K562 (cell line): ENCODE results near the gene PRIM1. TPM values are rescaled to one million over a fixed set of nuclear protein-coding genes. Genes with fewer than 3 reads are reported as not detected.

Source experiments
- ATAC-seq: fragments of 200-7000 bp; cut with Tn5 transposase; 3 replicates; pipeline ENCODE4 v1.9.1; 2020; ENCODE audit warnings: moderate library complexity
- BruUV-seq: library from RNA; stranded (reverse); fragments of 400-500 nt; replicated peaks from 2 replicates; lab custom pipeline; 2021; lab: Mats Ljungman, UMichigan
- CTCF ChIA-PET: fragments of 300-600 bp; formaldehyde crosslinking; extraction: SDS; loops from one replicate; lab custom pipeline; 2021; ENCODE audit warnings: low intra/inter-chr PET ratio; lab: Yijun Ruan, JAX
- POLR2A ChIA-PET: fragments of 300-600, 350-650 bp; sonication (Branson Sonifier 250); formaldehyde crosslinking; extraction: SDS; loops from one replicate; lab custom pipeline; 2021; ENCODE audit warnings: antibody characterized with exemption, inconsistent platforms; lab: Yijun Ruan, JAX
- DNase-seq, 4 experiments: peaks; one replicate each; pipeline versions ENCODE4 v3.0.0 to v3.0.0-alpha.2; 2011 to 2018; ENCODE audit warnings: low spot score in 3 of 4, mixed read lengths in 3 of 4; ENCODE audit errors: extremely low read depth in 1 of 4
- FAIRE-seq: peaks from 2 replicates; lab custom pipeline; 2011; peaks lifted over from hg19 to GRCh38; lab: Jason Lieb, UNC
- H2AFZ ChIP-seq: 2 replicates; pipeline ENCODE4 v1.6.0; 2011; ENCODE audit warnings: low read depth, low read length, control low read depth, inconsistent platforms
- H3K27ac ChIP-seq: fragments of 200-600 bp; 3 replicates; pipeline ENCODE4 v1.8.0; 2011; ENCODE audit warnings: low read depth, mild to moderate bottlenecking, control low read depth, inconsistent platforms, low read length, moderate library complexity, mixed read lengths; ENCODE audit errors: extremely low read depth
- H3K27me3 ChIP-seq, 2 experiments: fragments of 300-600 bp in 1 of 2; 2 replicates in 1 of 2; 3 replicates in 1 of 2; pipeline versions ENCODE4 v1.6.0 to v1.8.0; 2011; ENCODE audit warnings: inconsistent platforms in 2 of 2, low read length in 2 of 2, mild to moderate bottlenecking in 1 of 2, mixed read lengths in 1 of 2, moderate library complexity in 1 of 2; ENCODE audit not compliant: control insufficient read depth in 2 of 2, insufficient read depth in 2 of 2
- H3K36me3 ChIP-seq: fragments of 300-600 bp; 3 replicates; pipeline ENCODE4 v1.8.0; 2011; ENCODE audit warnings: mild to moderate bottlenecking, low read length, inconsistent platforms; ENCODE audit not compliant: control insufficient read depth, insufficient read depth
- H3K4me1 ChIP-seq, 2 experiments: fragments of 200-600 bp in 1 of 2; replicated peaks in 1 of 2; 2 replicates in 1 of 2; 3 replicates in 1 of 2; pipeline versions ENCODE4 v1.5.1 to v1.8.0; 2011; ENCODE audit warnings: inconsistent platforms in 2 of 2, low read length in 2 of 2, mild to moderate bottlenecking in 1 of 2, mixed read lengths in 1 of 2, moderate library complexity in 1 of 2; ENCODE audit not compliant: control insufficient read depth in 2 of 2, insufficient read depth in 2 of 2
- H3K4me2 ChIP-seq: 2 replicates; pipeline ENCODE4 v1.6.1; 2011; ENCODE audit warnings: low read length, control low read depth, inconsistent platforms, mixed read lengths; ENCODE audit not compliant: insufficient read depth
- H3K4me3 ChIP-seq: fragments of 200-600 bp; sonication (generic), shearing (Covaris generic); 2 replicates; pipeline ENCODE4 v1.5.1; 2016; ENCODE audit warnings: control low read depth, inconsistent platforms
- H3K79me2 ChIP-seq: fragments of 200-600 bp; 3 replicates; pipeline ENCODE4 v1.8.0; 2011; ENCODE audit warnings: low read length, inconsistent platforms; ENCODE audit not compliant: control insufficient read depth, insufficient read depth
- H3K9ac ChIP-seq, 2 experiments: 2 replicates each; pipeline versions ENCODE4 v1.6.0 to v1.6.1; 2011; ENCODE audit warnings: low read depth in 2 of 2, low read length in 2 of 2, control low read depth in 1 of 2, inconsistent platforms in 1 of 2, mild to moderate bottlenecking in 1 of 2, mixed read lengths in 1 of 2; ENCODE audit not compliant: insufficient read depth in 1 of 2
- H3K9me1 ChIP-seq: one replicate; pipeline ENCODE4 v1.6.0; 2011; ENCODE audit warnings: inconsistent platforms, mild to moderate bottlenecking, low read length, moderate library complexity; ENCODE audit not compliant: control insufficient read depth, insufficient read depth
- H3K9me3 ChIP-seq: replicated peaks from 2 replicates; pipeline ENCODE4 v1.5.1; 2011; ENCODE audit warnings: low read depth, low read length, inconsistent platforms; ENCODE audit not compliant: control insufficient read depth, insufficient read depth
- H4K20me1 ChIP-seq: replicated peaks from 2 replicates; pipeline ENCODE4 v1.6.1; 2011; ENCODE audit warnings: low read length, inconsistent platforms, mixed read lengths; ENCODE audit not compliant: control insufficient read depth, insufficient read depth
- ARID3B ChIP-seq: fragments of 250-450 bp; sonication (Bioruptor Pico); IDR thresholded peaks from 2 replicates; pipeline ENCODE4 v1.4.0; 2020; ENCODE audit warnings: borderline replicate concordance
- CEBPB ChIP-seq: fragments of 450-650 bp; IDR thresholded peaks from 2 replicates; pipeline ENCODE4 v1.6.1; 2016; ENCODE audit warnings: missing genetic modification characterization, missing compliant biosample characterization
- CEBPG ChIP-seq, 3 experiments: fragments of 200-800 bp in 1 of 3; sonication (Bioruptor generic) in 1 of 3; sonication (generic) in 1 of 3; formaldehyde crosslinking in 1 of 3; IDR thresholded peaks in 2 of 3; conservative IDR thresholded peaks in 1 of 3; 2 replicates each; pipeline versions ENCODE4 v1.6.1 to v1.8.0; 2016 to 2022; ENCODE audit warnings: missing compliant biosample characterization in 2 of 3, missing genetic modification characterization in 2 of 3, mild to moderate bottlenecking in 1 of 3, missing genetic modification reagents in 1 of 3
- JUN ChIP-seq, 2 experiments: sonication (generic) in 1 of 2; formaldehyde crosslinking in 1 of 2; IDR thresholded peaks; 2 replicates each; pipeline versions ENCODE4 v1.6.1 to v1.8.0; 2012 to 2022; ENCODE audit warnings: borderline replicate concordance in 2 of 2, mild to moderate bottlenecking in 2 of 2, improper control_type of control experiment in 1 of 2, low read depth in 1 of 2, low read length in 1 of 2, missing genetic modification reagents in 1 of 2
- KHSRP ChIP-seq: fragments of 450-650 bp; IDR thresholded peaks from 2 replicates; pipeline ENCODE4 v1.6.1; 2017
- WGBS: fragments of 100-300 bp; shearing (Covaris generic); methylation state at CpG from one replicate; pipeline ENCODE4 v1.1.6; 2016; ENCODE audit warnings: low coverage, mixed read lengths; ENCODE audit not compliant: insufficient coverage; ENCODE audit errors: missing lambda C conversion rate; 5-methylcytosine and 5-hydroxymethylcytosine counted together
- in situ Hi-C: fragments of 300-500 bp; cut with MboI; formaldehyde crosslinking; loops from 4 replicates; pipeline ENCODE4 v1.15.0; 2018; ENCODE audit warnings: inconsistent platforms, mixed read lengths
- intact Hi-C: fragments of 100-400 bp; cut with micrococcal nuclease; formaldehyde crosslinking; loops from 2 replicates; pipeline ENCODE4 v1.14.2; 2022
- polyA plus RNA-seq, 8 experiments: library from polyadenylated mRNA; depleted of rRNA in 4 of 8; stranded (reverse) in 5 of 8; unstranded in 3 of 8; fragments of >200 nt; fragmentation: Nextera tagmentation in 2 of 8; fragmentation: Illumina TruSeq in 1 of 8; extraction: Ambion mirVana in 2 of 8; extraction: Trizol in 1 of 8; gene quantifications; 2 replicates each; pipeline versions ENCODE4 v1.2.1 to v1.2.3, GENCODE V29; 2011 to 2014; ENCODE audit warnings: inconsistent platforms in 1 of 8, missing spikeins in 1 of 8
- total RNA-seq, 7 experiments: library from RNA; depleted of rRNA in 6 of 7; stranded (reverse); fragments of >200 nt in 6 of 7; fragmentation: Illumina TruSeq in 2 of 7; extraction: Trizol in 2 of 7; gene quantifications; 2 replicates each; pipeline versions ENCODE4 v1.2.1 to v1.2.3, GENCODE V29; 2011 to 2021; ENCODE audit warnings: low replicate concordance in 1 of 7

Gene PRIM1
- total and polyA plus RNA-seq, 9 of the 15 experiments (the other 6 are each of a cell fraction or from before 2014, with no cell fraction given) = 67.2 to 179 (median 140) TPM

- no peaks in the 10 kb centered on the region for H3K79me2 ChIP-seq
- no peaks in the 10 kb centered on the region for H3K9me3 ChIP-seq
- H2AFZ ChIP-seq = no peak overlapping the region
- ATAC-seq (no peak), FAIRE-seq (no peak), DNase-seq (no peak)
- CTCF ChIA-PET = no interaction called here
- H3K27ac ChIP-seq = no peak overlapping the region
- no peak overlapping the region for H3K4me3 ChIP-seq
- intact Hi-C loops (no loop called here), in situ Hi-C loops (no loop called here)
- no peaks in the 10 kb centered on the region for H3K9me1 ChIP-seq
- WGBS = 38% methylated on average over 4 of the region's 5 CpGs
- H3K4me2 ChIP-seq = no peak overlapping the region
- H3K4me1 ChIP-seq = no peaks in the 10 kb centered on the region; a peak in 1 of 5 replicates
- no TSS peak for BruUV-seq
- H3K9ac ChIP-seq = no peak overlapping the region
- H3K36me3 ChIP-seq = no peaks in the 10 kb centered on the region
- H3K27me3 ChIP-seq = no peaks in the 10 kb centered on the region
- no peaks in the 10 kb centered on the region for H4K20me1 ChIP-seq
- TF ChIP-seq JUN (IDR thresholded peaks at IDR 0.05; ENCODE audit: borderline replicate concordance, low read depth, low read length) (no peak), JUN (CRISPR knock-in tag; IDR thresholded peaks at IDR 0.05; ENCODE audit: borderline replicate concordance) (no peak), KHSRP (no peak), CEBPB (peak; percentile 89), ARID3B (CRISPR knock-in tag) (no peak), CEBPG (CRISPR knock-in tag; IDR thresholded peaks at IDR 0.05) (peak; percentile 52; the same call in 1 of the 2 replicates), CEBPG (tag; conservative IDR thresholded peaks at IDR 0.05 in 1 of 2, IDR thresholded peaks at IDR 0.05 in 1 of 2) (peak; percentile 65 to 78)
- TF ChIP-seq, all 486 proteins: peak for 2
- POLR2A ChIA-PET = interaction anchor here (0.6 kb wide), 1 partner anchor 770 kb away, joined by 3 read pairs; no protein-coding TSS in a partner anchor
Observed at GRCh38 chr12:56768424-56768823, 16.3 kb upstream of the PRIM1 start.
